Liver (tissue), 9 donors: ENCODE measurements around the gene HS3ST3B1. TPM values are rescaled to one million over a fixed set of nuclear protein-coding genes. Genes with fewer than 3 reads are reported as not detected.

Source experiments
- DNase-seq: peaks from one replicate; pipeline ENCODE4 v3.0.0-alpha.2; 2017; ENCODE audit warnings: low spot score
- H3K27ac ChIP-seq, 2 donors: one replicate each; pipeline ENCODE4 v1.7.0; 2013; ENCODE audit warnings: inconsistent platforms in 2 of 2, low read length in 2 of 2, control low read depth in 1 of 2, low read depth in 1 of 2, mild to moderate bottlenecking in 1 of 2
- H3K27me3 ChIP-seq, 4 donors: one replicate each; pipeline versions ENCODE4 v1.6.1 to v1.7.0; 2013; ENCODE audit warnings: low read length in 3 of 4, inconsistent platforms in 1 of 4, mild to moderate bottlenecking in 1 of 4, moderate library complexity in 1 of 4; ENCODE audit not compliant: control insufficient read depth in 4 of 4, insufficient read depth in 4 of 4
- H3K36me3 ChIP-seq, 4 donors: one replicate each; pipeline versions ENCODE4 v1.6.1 to v1.7.0; 2013; ENCODE audit warnings: low read length in 3 of 4, mild to moderate bottlenecking in 3 of 4, low read depth in 1 of 4, moderate library complexity in 1 of 4; ENCODE audit not compliant: control insufficient read depth in 4 of 4, insufficient read depth in 3 of 4
- H3K4me1 ChIP-seq, 4 donors: one replicate each; pipeline versions ENCODE4 v1.6.1 to v1.7.0; 2013; ENCODE audit warnings: low read length in 3 of 4, mild to moderate bottlenecking in 3 of 4, moderate library complexity in 1 of 4; ENCODE audit not compliant: control insufficient read depth in 4 of 4, insufficient read depth in 4 of 4
- H3K4me3 ChIP-seq, 3 donors: one replicate each; pipeline versions ENCODE4 v1.6.1 to v1.7.0; 2013; ENCODE audit warnings: low read length in 3 of 3, control low read depth in 1 of 3, low read depth in 1 of 3, mild to moderate bottlenecking in 1 of 3
- H3K9ac ChIP-seq, 2 donors: one replicate each; pipeline ENCODE4 v1.7.0; 2013; ENCODE audit warnings: low read length in 2 of 2, mild to moderate bottlenecking in 2 of 2, moderate library complexity in 2 of 2, control low read depth in 1 of 2, low read depth in 1 of 2
- H3K9me3 ChIP-seq, 4 donors: one replicate each; pipeline versions ENCODE4 v1.6.1 to v1.7.0; 2013; ENCODE audit warnings: low read length in 3 of 4; ENCODE audit not compliant: control insufficient read depth in 4 of 4
- EGR1 ChIP-seq, 2 donors: IDR thresholded peaks; 2 replicates each; pipeline ENCODE4 v1.6.1; 2016 to 2018; ENCODE audit warnings: antibody characterized with exemption in 2 of 2, low read depth in 2 of 2
- FOXA1 ChIP-seq: IDR thresholded peaks from 2 replicates; pipeline ENCODE4 v1.6.1; 2016; ENCODE audit warnings: antibody characterized with exemption
- FOXA2 ChIP-seq: IDR thresholded peaks from 2 replicates; pipeline ENCODE4 v1.6.1; 2016; ENCODE audit warnings: antibody characterized with exemption
- GABPA ChIP-seq, 2 donors: IDR thresholded peaks in 1 of 2; conservative IDR thresholded peaks in 1 of 2; 2 replicates each; pipeline ENCODE4 v1.6.1; 2016; ENCODE audit warnings: antibody characterized with exemption in 2 of 2, mild to moderate bottlenecking in 1 of 2, moderate library complexity in 1 of 2
- HNF4A ChIP-seq, 2 donors: conservative IDR thresholded peaks; 2 replicates each; pipeline ENCODE4 v1.6.1; 2016; ENCODE audit warnings: antibody characterized with exemption in 2 of 2, mild to moderate bottlenecking in 2 of 2
- HNF4G ChIP-seq: IDR thresholded peaks from 2 replicates; pipeline ENCODE4 v1.6.1; 2016; ENCODE audit warnings: antibody characterized with exemption
- JUND ChIP-seq, 2 donors: IDR thresholded peaks; 2 replicates each; pipeline ENCODE4 v1.6.1; 2016; ENCODE audit warnings: antibody characterized with exemption in 2 of 2
- NR2F2 ChIP-seq: IDR thresholded peaks from 2 replicates; pipeline ENCODE4 v1.6.1; 2016; ENCODE audit warnings: antibody characterized with exemption
- RAD21 ChIP-seq, 2 donors: IDR thresholded peaks; 2 replicates each; pipeline ENCODE4 v1.6.1; 2016; ENCODE audit warnings: antibody characterized with exemption in 2 of 2, mild to moderate bottlenecking in 2 of 2
- RXRA ChIP-seq, 2 donors: IDR thresholded peaks; 2 replicates each; pipeline ENCODE4 v1.6.1; 2017 to 2018; ENCODE audit warnings: antibody characterized with exemption in 2 of 2, mild to moderate bottlenecking in 1 of 2
- SP1 ChIP-seq: IDR thresholded peaks from 2 replicates; pipeline ENCODE4 v1.6.1; 2018; ENCODE audit warnings: antibody characterized with exemption, mild to moderate bottlenecking
- TAF1 ChIP-seq: conservative IDR thresholded peaks from 2 replicates; pipeline ENCODE4 v1.6.1; 2016; ENCODE audit warnings: antibody characterized with exemption, mild to moderate bottlenecking
- YY1 ChIP-seq: IDR thresholded peaks from 2 replicates; pipeline ENCODE4 v1.6.1; 2016; ENCODE audit warnings: antibody characterized with exemption, mild to moderate bottlenecking
- ZBTB33 ChIP-seq: IDR thresholded peaks from 2 replicates; pipeline ENCODE4 v1.6.1; 2016; ENCODE audit warnings: antibody characterized with exemption
- WGBS: extraction: QIAGEN DNeasy Blood & Tissue Kit; methylation state at CpG from one replicate; pipeline ENCODE4 v1.1.7; 2013; 5-methylcytosine and 5-hydroxymethylcytosine counted together
- polyA plus RNA-seq, 2 donors: library from polyadenylated mRNA; stranded (reverse) in 1 of 2; unstranded in 1 of 2; fragments of 200-250 nt in 1 of 2; fragments of >200 nt in 1 of 2; fragmentation: Nextera tagmentation in 1 of 2; extraction: Ambion mirVana in 1 of 2; gene quantifications; one replicate each; pipeline versions ENCODE4 v1.2.1 to v1.2.3, GENCODE V29; 2013 to 2015
- total RNA-seq, 2 donors: library from RNA; depleted of rRNA; stranded (reverse); fragments of >200 nt; gene quantifications; one replicate each; pipeline ENCODE4 v1.2.3, GENCODE V29; 2014
- TF ChIP-seq, protein P1 (sequence below): IDR thresholded peaks from 2 replicates; pipeline ENCODE4 v1.6.1; 2016; ENCODE audit warnings: antibody characterized with exemption, mild to moderate bottlenecking
- TF ChIP-seq, protein P2 (sequence below): IDR thresholded peaks from 2 replicates; pipeline ENCODE4 v1.6.1; 2016; ENCODE audit warnings: antibody characterized with exemption
- TF ChIP-seq, protein P3 (sequence below): fragments of 150-350 bp; IDR thresholded peaks from 2 replicates; pipeline ENCODE4 v1.5.1; 2017; ENCODE audit warnings: improper control_type of control experiment, low read depth, low read length; ENCODE audit not compliant: missing input control
- TF ChIP-seq, protein P4 (sequence below): IDR thresholded peaks from 2 replicates; pipeline ENCODE4 v1.6.1; 2016; ENCODE audit warnings: antibody characterized with exemption
- donor health status: healthy.
- donor health status: healthy.
- donor health status: healthy.
- donor health status: healthy.
- donor health status: healthy.

The HS3ST3B1 gene
- total and polyA plus RNA-seq, 4 donors = 11.9 to 33.5 (median 22.4) TPM

- TF ChIP-seq SP1 (no peak), GABPA (IDR thresholded peaks at IDR 0.05 in 1 of 2, conservative IDR thresholded peaks at IDR 0.05 in 1 of 2) (no peak), NR2F2 (peak; percentile 82), HNF4G (no peak), FOXA1 (no peak), EGR1 (IDR thresholded peaks at IDR 0.05; ENCODE audit: low read depth in 2 of 2) (no peak), RXRA (IDR thresholded peaks at IDR 0.05) (no peak), JUND (IDR thresholded peaks at IDR 0.05) (no peak), RAD21 (IDR thresholded peaks at IDR 0.05) (peak; percentile 20 to 31), TAF1 (no peak), FOXA2 (no peak), YY1 (no peak), ZBTB33 (no peak), HNF4A (conservative IDR thresholded peaks at IDR 0.05) (no peak)
- TF ChIP-seq, protein P1, sequence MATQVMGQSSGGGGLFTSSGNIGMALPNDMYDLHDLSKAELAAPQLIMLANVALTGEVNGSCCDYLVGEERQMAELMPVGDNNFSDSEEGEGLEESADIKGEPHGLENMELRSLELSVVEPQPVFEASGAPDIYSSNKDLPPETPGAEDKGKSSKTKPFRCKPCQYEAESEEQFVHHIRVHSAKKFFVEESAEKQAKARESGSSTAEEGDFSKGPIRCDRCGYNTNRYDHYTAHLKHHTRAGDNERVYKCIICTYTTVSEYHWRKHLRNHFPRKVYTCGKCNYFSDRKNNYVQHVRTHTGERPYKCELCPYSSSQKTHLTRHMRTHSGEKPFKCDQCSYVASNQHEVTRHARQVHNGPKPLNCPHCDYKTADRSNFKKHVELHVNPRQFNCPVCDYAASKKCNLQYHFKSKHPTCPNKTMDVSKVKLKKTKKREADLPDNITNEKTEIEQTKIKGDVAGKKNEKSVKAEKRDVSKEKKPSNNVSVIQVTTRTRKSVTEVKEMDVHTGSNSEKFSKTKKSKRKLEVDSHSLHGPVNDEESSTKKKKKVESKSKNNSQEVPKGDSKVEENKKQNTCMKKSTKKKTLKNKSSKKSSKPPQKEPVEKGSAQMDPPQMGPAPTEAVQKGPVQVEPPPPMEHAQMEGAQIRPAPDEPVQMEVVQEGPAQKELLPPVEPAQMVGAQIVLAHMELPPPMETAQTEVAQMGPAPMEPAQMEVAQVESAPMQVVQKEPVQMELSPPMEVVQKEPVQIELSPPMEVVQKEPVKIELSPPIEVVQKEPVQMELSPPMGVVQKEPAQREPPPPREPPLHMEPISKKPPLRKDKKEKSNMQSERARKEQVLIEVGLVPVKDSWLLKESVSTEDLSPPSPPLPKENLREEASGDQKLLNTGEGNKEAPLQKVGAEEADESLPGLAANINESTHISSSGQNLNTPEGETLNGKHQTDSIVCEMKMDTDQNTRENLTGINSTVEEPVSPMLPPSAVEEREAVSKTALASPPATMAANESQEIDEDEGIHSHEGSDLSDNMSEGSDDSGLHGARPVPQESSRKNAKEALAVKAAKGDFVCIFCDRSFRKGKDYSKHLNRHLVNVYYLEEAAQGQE = no peak
- TF ChIP-seq, protein P2, sequence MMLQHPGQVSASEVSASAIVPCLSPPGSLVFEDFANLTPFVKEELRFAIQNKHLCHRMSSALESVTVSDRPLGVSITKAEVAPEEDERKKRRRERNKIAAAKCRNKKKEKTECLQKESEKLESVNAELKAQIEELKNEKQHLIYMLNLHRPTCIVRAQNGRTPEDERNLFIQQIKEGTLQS = no peak
- TF ChIP-seq, protein P3, sequence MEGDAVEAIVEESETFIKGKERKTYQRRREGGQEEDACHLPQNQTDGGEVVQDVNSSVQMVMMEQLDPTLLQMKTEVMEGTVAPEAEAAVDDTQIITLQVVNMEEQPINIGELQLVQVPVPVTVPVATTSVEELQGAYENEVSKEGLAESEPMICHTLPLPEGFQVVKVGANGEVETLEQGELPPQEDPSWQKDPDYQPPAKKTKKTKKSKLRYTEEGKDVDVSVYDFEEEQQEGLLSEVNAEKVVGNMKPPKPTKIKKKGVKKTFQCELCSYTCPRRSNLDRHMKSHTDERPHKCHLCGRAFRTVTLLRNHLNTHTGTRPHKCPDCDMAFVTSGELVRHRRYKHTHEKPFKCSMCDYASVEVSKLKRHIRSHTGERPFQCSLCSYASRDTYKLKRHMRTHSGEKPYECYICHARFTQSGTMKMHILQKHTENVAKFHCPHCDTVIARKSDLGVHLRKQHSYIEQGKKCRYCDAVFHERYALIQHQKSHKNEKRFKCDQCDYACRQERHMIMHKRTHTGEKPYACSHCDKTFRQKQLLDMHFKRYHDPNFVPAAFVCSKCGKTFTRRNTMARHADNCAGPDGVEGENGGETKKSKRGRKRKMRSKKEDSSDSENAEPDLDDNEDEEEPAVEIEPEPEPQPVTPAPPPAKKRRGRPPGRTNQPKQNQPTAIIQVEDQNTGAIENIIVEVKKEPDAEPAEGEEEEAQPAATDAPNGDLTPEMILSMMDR = no peak
- TF ChIP-seq, protein P4, sequence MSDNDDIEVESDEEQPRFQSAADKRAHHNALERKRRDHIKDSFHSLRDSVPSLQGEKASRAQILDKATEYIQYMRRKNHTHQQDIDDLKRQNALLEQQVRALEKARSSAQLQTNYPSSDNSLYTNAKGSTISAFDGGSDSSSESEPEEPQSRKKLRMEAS = peak; percentile 40
- H3K27ac ChIP-seq = peak overlapping the region in 1 of 2 donors; percentile 41
- 71% methylated on average over 7 of the region's 7 CpGs for WGBS
Observed at GRCh38 chr17:14311981-14312380, 11.1 kb downstream of the HS3ST3B1 start.

More at GRCh38 chr17:14311981-14312380, 11.1 kb downstream of the HS3ST3B1 start:
- Histone ChIP-seq H3K9ac (no peak overlapping the region), H3K4me1 (peaks cover 4 to 57% (median 38%) of the 10 kb centered on the region in 4 donors), H3K4me3 (no peak overlapping the region), H3K9me3 (no peaks in the 10 kb centered on the region), H3K27me3 (no peaks in the 10 kb centered on the region), H3K36me3 (peaks cover 0 to 8% (median 5%) of the 10 kb centered on the region in 4 donors)
- DNase-seq = no peak
